ENCODE data around the gene ANGPTL5. TPM values are rescaled to one million over a fixed set of nuclear protein-coding genes. Genes with fewer than 3 reads are reported as not detected.
"Not testable (repeated sequence)": the region's sequence is repeated elsewhere in the genome, so short reads cannot be mapped to it uniquely, and the experiment has no call there.

The ANGPTL5 gene
- under 1 TPM in 2 of 4 donors, not detected in 2; 0.06 to 0.22 TPM for polyA plus RNA-seq (ENCODE audit: insufficient read length in 4 of 4)

- DNase-seq (ENCODE audit: low read depth in 4 of 4, low spot score in 2 of 4) = no peak
These were observed at the start of gene ANGPTL5 for GRCh38 chr11:101916422-101916821. Gene ANGPTL5, minus strand, starts transcription at chr11:101916522. Its CDS starts 8,613 bp downstream, at chr11:101907909.

GRCh38 chr11:101964200-101964599, 47.9 kb upstream of the ANGPTL5 start:
- DNase-seq (ENCODE audit: low read depth in 4 of 4, low spot score in 2 of 4) = not testable (repeated sequence)

GRCh38 chr11:101960231-101960630, 43.9 kb upstream of the ANGPTL5 start:
- no peak for DNase-seq (ENCODE audit: low read depth in 4 of 4, low spot score in 2 of 4)

GRCh38 chr11:101955701-101956100, 39.4 kb upstream of the ANGPTL5 start:
- DNase-seq (ENCODE audit: low read depth in 4 of 4, low spot score in 2 of 4) = no peak

GRCh38 chr11:101955278-101955677, 39.0 kb upstream of the ANGPTL5 start:
- no peak for DNase-seq (ENCODE audit: low read depth in 4 of 4, low spot score in 2 of 4)

GRCh38 chr11:101949680-101950220, 33.4 kb upstream of the ANGPTL5 start:
- DNase-seq (ENCODE audit: low read depth in 4 of 4, low spot score in 2 of 4) = no peak

GRCh38 chr11:101945448-101945847, 29.1 kb upstream of the ANGPTL5 start:
- no peak for DNase-seq (ENCODE audit: low read depth in 4 of 4, low spot score in 2 of 4)

- DNase-seq (ENCODE audit: low read depth in 4 of 4, low spot score in 2 of 4) = no peak
These were observed 28.6 kb upstream of the ANGPTL5 start for GRCh38 chr11:101944923-101945322.

GRCh38 chr11:101940901-101941520, 24.7 kb upstream of the ANGPTL5 start:
- no peak for DNase-seq (ENCODE audit: low read depth in 4 of 4, low spot score in 2 of 4)

GRCh38 chr11:101931692-101932091, 15.4 kb upstream of the ANGPTL5 start:
- DNase-seq (ENCODE audit: low read depth in 4 of 4, low spot score in 2 of 4) = no peak

GRCh38 chr11:101929294-101929915, 13.1 kb upstream of the ANGPTL5 start:
- DNase-seq (ENCODE audit: low read depth in 4 of 4, low spot score in 2 of 4) = no peak

GRCh38 chr11:101923554-101923953, 7.2 kb upstream of the ANGPTL5 start:
- no peak for DNase-seq (ENCODE audit: low read depth in 4 of 4, low spot score in 2 of 4)

- DNase-seq (ENCODE audit: low read depth in 4 of 4, low spot score in 2 of 4) = no peak
These were observed 4.7 kb upstream of the ANGPTL5 start for GRCh38 chr11:101920992-101921391.

GRCh38 chr11:101917226-101917625, 904 bp upstream of the ANGPTL5 start:
- DNase-seq (ENCODE audit: low read depth in 4 of 4, low spot score in 2 of 4) = no peak

GRCh38 chr11:101915791-101916291, 481 bp downstream of the ANGPTL5 start:
- peak in 1 of 4 donors; percentile 2 for DNase-seq (ENCODE audit: low read depth in 4 of 4, low spot score in 2 of 4)

- peak; percentile 74 to 91 (median 80) for DNase-seq (ENCODE audit: low read depth in 4 of 4, low spot score in 2 of 4)
These were observed 1.4 kb downstream of the ANGPTL5 start, which contains the start of gene CEP126 for GRCh38 chr11:101914738-101915426. Gene CEP126, plus strand, starts transcription at chr11:101915010. Its CDS starts 275 bp downstream, at chr11:101915285.

GRCh38 chr11:101914341-101914737, 2.0 kb downstream of the ANGPTL5 start:
- DNase-seq (ENCODE audit: low read depth in 4 of 4, low spot score in 2 of 4) = no peak

- DNase-seq (ENCODE audit: low read depth in 4 of 4, low spot score in 2 of 4) = no peak
These were observed 2.7 kb downstream of the ANGPTL5 start for GRCh38 chr11:101913656-101914055.

- no peak for DNase-seq (ENCODE audit: low read depth in 4 of 4, low spot score in 2 of 4)
These were observed 3.5 kb downstream of the ANGPTL5 start for GRCh38 chr11:101912823-101913284.

GRCh38 chr11:101909087-101909486, 7.2 kb downstream of the ANGPTL5 start:
- no peak for DNase-seq (ENCODE audit: low read depth in 4 of 4, low spot score in 2 of 4)

GRCh38 chr11:101907815-101908214, 8.5 kb downstream of the ANGPTL5 start:
- DNase-seq (ENCODE audit: low read depth in 4 of 4, low spot score in 2 of 4) = no peak

Data from left renal cortex interstitium (tissue), 4 donors.